ENCODE data around the gene VPS45.

- TF ChIP-seq YY1 (IDR thresholded peaks at IDR 0.05; ENCODE audit: low read depth, low read length) = no peak
- no peak for TF ChIP-seq RBBP5 (IDR thresholded peaks at IDR 0.05; ENCODE audit: borderline replicate concordance, low read depth, low read length)
- no peak for TF ChIP-seq CTCF (IDR thresholded peaks at IDR 0.05; ENCODE audit: control extremely low read depth in 1 of 3, insufficient read depth in 1 of 3, low read depth in 1 of 3, low read length in 3 of 3)
- TF ChIP-seq EP300 (IDR thresholded peaks at IDR 0.05; ENCODE audit: borderline replicate concordance in 1 of 2, low read depth in 2 of 2, low read length in 2 of 2) = no peak
- TF ChIP-seq POLR2A (IDR thresholded peaks at IDR 0.05; ENCODE audit: control extremely low read depth in 1 of 2, low read depth in 2 of 2, low read length in 2 of 2) = no peak
- no peak for TF ChIP-seq ATF2 (IDR thresholded peaks at IDR 0.05; ENCODE audit: low read length)
- no peak for TF ChIP-seq RNF2 (IDR thresholded peaks at IDR 0.05; ENCODE audit: borderline replicate concordance, low read depth, low read length, missing control alignments, poor library complexity, severe bottlenecking)
- TF ChIP-seq ATF3 (IDR thresholded peaks at IDR 0.05; ENCODE audit: insufficient read depth, low read depth, low read length) = no peak
- TF ChIP-seq TCF12 (IDR thresholded peaks at IDR 0.05; ENCODE audit: low read depth, low read length) = no peak
- no peak for TF ChIP-seq TAF1 (IDR thresholded peaks at IDR 0.05; ENCODE audit: low read depth, low read length)
- TF ChIP-seq NRF1 (IDR thresholded peaks at IDR 0.05; ENCODE audit: low read depth, low read length) = no peak
Observed at GRCh38 chr1:150109586-150109985, 42.0 kb downstream of the VPS45 start.

Measured in H1 (cell line).